ENCODE measurements around the gene SERINC3. TPM values are rescaled to one million over a fixed set of nuclear protein-coding genes. Genes with fewer than 3 reads are reported as not detected.
A peak's percentile ranks its signal among the peaks of the same experiment; 100 is the strongest.

The SERINC3 gene
- total RNA-seq, 1 donor from 2014 or later: 94.3 TPM

DNA sequence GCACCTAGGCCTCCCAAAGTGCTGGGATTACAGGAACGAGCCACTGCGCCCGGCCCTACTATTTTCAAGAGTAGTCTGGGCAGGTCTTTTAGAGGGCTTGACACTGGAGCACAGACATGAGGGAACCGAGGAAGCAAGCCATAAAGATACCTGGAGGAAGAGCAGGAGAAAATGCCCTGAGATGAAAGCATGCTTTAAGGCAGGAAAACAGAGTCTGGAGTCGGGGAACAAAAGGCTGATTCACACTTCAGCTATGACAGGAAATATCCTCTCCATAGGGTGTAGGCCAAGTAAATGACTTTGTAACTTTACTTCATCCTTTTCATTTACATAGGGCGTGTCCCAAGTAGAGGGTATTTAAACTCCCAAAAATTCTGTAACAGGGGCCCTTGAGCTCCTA, 4.3 kb upstream of the SERINC3 start:
- H4K20me1 ChIP-seq (ENCODE audit: insufficient read depth, low read length): peaks cover 3% of the 10 kb centered on the region
- peaks cover 7% of the 10 kb centered on the region for H3K79me2 ChIP-seq (ENCODE audit: insufficient read depth, low read length)
- no peaks in the 10 kb centered on the region for H3K9me3 ChIP-seq (ENCODE audit: insufficient read depth, low read depth, low read length)
- H3K4me3 ChIP-seq (ENCODE audit: insufficient read depth, low read depth, low read length): no peak overlapping the region
- no peaks in the 10 kb centered on the region for H3K27me3 Mint-ChIP-seq (ENCODE audit: low read depth, unreplicated experiment)
- peak overlapping the region; percentile 34 for H3K9ac ChIP-seq (ENCODE audit: low read length)
- peak overlapping the region; percentile 83 for H3K27ac Mint-ChIP-seq (ENCODE audit: unreplicated experiment)
- FAIRE-seq (peak; percentile 73), DNase-seq (ENCODE audit: low read depth) (peak; percentile 67)
- H3K27me3 ChIP-seq (ENCODE audit: insufficient read depth, low read length): no peaks in the 10 kb centered on the region
- H3K4me1 ChIP-seq (ENCODE audit: insufficient read depth, low read length): peaks cover 11% of the 10 kb centered on the region
- peak overlapping the region; percentile 46 for H3K4me2 ChIP-seq (ENCODE audit: low read length)
- peak overlapping the region; percentile 6 for H2AFZ ChIP-seq (ENCODE audit: low read depth, low read length)
- peaks cover 2% of the 10 kb centered on the region for H3K4me1 Mint-ChIP-seq (ENCODE audit: low read depth, unreplicated experiment)
- H3K9me3 Mint-ChIP-seq (ENCODE audit: unreplicated experiment): no peaks in the 10 kb centered on the region
- no peak overlapping the region for H3K4me3 Mint-ChIP-seq (ENCODE audit: unreplicated experiment)
- H3K36me3 ChIP-seq (ENCODE audit: insufficient read depth, low read length): no peaks in the 10 kb centered on the region
- peak overlapping the region; percentile 41 for H3K27ac ChIP-seq (ENCODE audit: low read depth, low read length)
- TF ChIP-seq EZH2 (IDR thresholded peaks at IDR 0.05; ENCODE audit: insufficient read depth, low read length): no peak
- TF ChIP-seq, protein P1, sequence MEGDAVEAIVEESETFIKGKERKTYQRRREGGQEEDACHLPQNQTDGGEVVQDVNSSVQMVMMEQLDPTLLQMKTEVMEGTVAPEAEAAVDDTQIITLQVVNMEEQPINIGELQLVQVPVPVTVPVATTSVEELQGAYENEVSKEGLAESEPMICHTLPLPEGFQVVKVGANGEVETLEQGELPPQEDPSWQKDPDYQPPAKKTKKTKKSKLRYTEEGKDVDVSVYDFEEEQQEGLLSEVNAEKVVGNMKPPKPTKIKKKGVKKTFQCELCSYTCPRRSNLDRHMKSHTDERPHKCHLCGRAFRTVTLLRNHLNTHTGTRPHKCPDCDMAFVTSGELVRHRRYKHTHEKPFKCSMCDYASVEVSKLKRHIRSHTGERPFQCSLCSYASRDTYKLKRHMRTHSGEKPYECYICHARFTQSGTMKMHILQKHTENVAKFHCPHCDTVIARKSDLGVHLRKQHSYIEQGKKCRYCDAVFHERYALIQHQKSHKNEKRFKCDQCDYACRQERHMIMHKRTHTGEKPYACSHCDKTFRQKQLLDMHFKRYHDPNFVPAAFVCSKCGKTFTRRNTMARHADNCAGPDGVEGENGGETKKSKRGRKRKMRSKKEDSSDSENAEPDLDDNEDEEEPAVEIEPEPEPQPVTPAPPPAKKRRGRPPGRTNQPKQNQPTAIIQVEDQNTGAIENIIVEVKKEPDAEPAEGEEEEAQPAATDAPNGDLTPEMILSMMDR (IDR thresholded peaks at IDR 0.05; ENCODE audit: insufficient read depth, low read depth, low read length): no peak
- H3K36me3 Mint-ChIP-seq (ENCODE audit: low read depth, unreplicated experiment): no peaks in the 10 kb centered on the region

DNA sequence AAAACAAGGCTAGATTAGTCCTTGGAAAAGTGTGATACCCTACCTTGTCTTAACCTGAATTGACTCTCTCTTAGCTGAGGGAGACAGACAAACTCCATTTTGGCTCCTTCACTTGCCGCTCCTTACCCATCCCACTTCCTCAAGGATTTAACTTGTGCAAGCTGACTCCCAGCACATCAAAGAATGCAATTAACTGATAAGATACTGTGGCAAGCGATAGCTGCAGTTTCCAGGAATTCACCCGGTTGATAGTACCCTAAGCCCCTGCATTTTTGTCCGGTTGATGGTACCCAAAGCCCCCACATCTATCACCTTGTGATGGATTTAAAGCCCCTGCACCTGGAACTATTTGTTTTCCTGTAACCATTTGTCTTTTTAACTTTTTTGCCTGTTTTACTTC, 1.9 kb upstream of the SERINC3 start:
- Histone ChIP-seq H3K4me2 (ENCODE audit: low read length) (no peak overlapping the region), H3K9me3 (ENCODE audit: insufficient read depth, low read depth, low read length) (no peaks in the 10 kb centered on the region), H4K20me1 (ENCODE audit: insufficient read depth, low read length) (peaks cover 21% of the 10 kb centered on the region), H3K36me3 (ENCODE audit: insufficient read depth, low read length) (no peaks in the 10 kb centered on the region), H3K79me2 (ENCODE audit: insufficient read depth, low read length) (peaks cover 31% of the 10 kb centered on the region), H2AFZ (ENCODE audit: low read depth, low read length) (no peak overlapping the region), H3K9ac (ENCODE audit: low read length) (no peak overlapping the region), H3K4me3 (ENCODE audit: insufficient read depth, low read depth, low read length) (no peak overlapping the region), H3K4me1 (ENCODE audit: insufficient read depth, low read length) (peaks cover 16% of the 10 kb centered on the region), H3K27me3 (ENCODE audit: insufficient read depth, low read length) (no peaks in the 10 kb centered on the region), H3K27ac (ENCODE audit: low read depth, low read length) (no peak overlapping the region)
- H3K4me3 Mint-ChIP-seq (ENCODE audit: unreplicated experiment): no peak overlapping the region
- H3K4me1 Mint-ChIP-seq (ENCODE audit: low read depth, unreplicated experiment): peaks cover 12% of the 10 kb centered on the region
- no peak overlapping the region for H3K27ac Mint-ChIP-seq (ENCODE audit: unreplicated experiment)
- no peaks in the 10 kb centered on the region for H3K27me3 Mint-ChIP-seq (ENCODE audit: low read depth, unreplicated experiment)
- DNase-seq (ENCODE audit: low read depth): no peak
- no peaks in the 10 kb centered on the region for H3K36me3 Mint-ChIP-seq (ENCODE audit: low read depth, unreplicated experiment)
- TF ChIP-seq EZH2 (IDR thresholded peaks at IDR 0.05; ENCODE audit: insufficient read depth, low read length): no peak
- TF ChIP-seq, protein P1 (IDR thresholded peaks at IDR 0.05; ENCODE audit: insufficient read depth, low read depth, low read length): no peak
- FAIRE-seq: no peak
- no peaks in the 10 kb centered on the region for H3K9me3 Mint-ChIP-seq (ENCODE audit: unreplicated experiment)

DNA sequence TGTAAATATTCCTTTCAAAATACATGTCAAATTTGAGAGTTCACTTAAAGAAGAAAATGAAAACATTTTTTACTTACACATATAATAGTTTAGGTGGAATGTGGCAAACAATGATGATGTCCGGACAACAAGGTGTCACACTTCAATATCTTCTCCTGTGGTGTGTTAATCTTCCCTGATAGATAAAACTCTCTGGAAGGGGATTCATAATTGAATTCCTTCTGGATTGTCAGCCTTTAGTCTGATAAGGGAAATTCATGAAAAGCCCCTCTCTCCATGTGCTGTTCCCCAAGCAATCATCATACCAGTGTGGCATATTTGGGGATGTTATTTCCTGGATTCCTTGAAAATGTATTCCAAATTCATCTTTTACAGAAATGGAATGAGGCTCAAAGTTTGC, 971 bp upstream of the SERINC3 start:
- H3K27ac ChIP-seq (ENCODE audit: low read depth, low read length): peak overlapping the region; percentile 99
- no peak overlapping the region for H3K27ac Mint-ChIP-seq (ENCODE audit: unreplicated experiment)
- H3K27me3 ChIP-seq (ENCODE audit: insufficient read depth, low read length): no peaks in the 10 kb centered on the region
- H3K27me3 Mint-ChIP-seq (ENCODE audit: low read depth, unreplicated experiment): no peaks in the 10 kb centered on the region
- H3K9ac ChIP-seq (ENCODE audit: low read length): no peak overlapping the region
- H2AFZ ChIP-seq (ENCODE audit: low read depth, low read length): no peak overlapping the region
- H3K4me1 Mint-ChIP-seq (ENCODE audit: low read depth, unreplicated experiment): peaks cover 12% of the 10 kb centered on the region
- H3K9me3 Mint-ChIP-seq (ENCODE audit: unreplicated experiment): no peaks in the 10 kb centered on the region
- no peaks in the 10 kb centered on the region for H3K36me3 ChIP-seq (ENCODE audit: insufficient read depth, low read length)
- H3K4me3 ChIP-seq (ENCODE audit: insufficient read depth, low read depth, low read length): no peak overlapping the region
- H3K36me3 Mint-ChIP-seq (ENCODE audit: low read depth, unreplicated experiment): no peaks in the 10 kb centered on the region
- no peak for FAIRE-seq
- H4K20me1 ChIP-seq (ENCODE audit: insufficient read depth, low read length): peaks cover 28% of the 10 kb centered on the region
- H3K9me3 ChIP-seq (ENCODE audit: insufficient read depth, low read depth, low read length): no peaks in the 10 kb centered on the region
- peaks cover 40% of the 10 kb centered on the region for H3K79me2 ChIP-seq (ENCODE audit: insufficient read depth, low read length)
- TF ChIP-seq, protein P1 (IDR thresholded peaks at IDR 0.05; ENCODE audit: insufficient read depth, low read depth, low read length): no peak
- TF ChIP-seq EZH2 (IDR thresholded peaks at IDR 0.05; ENCODE audit: insufficient read depth, low read length): no peak
- no peak overlapping the region for H3K4me2 ChIP-seq (ENCODE audit: low read length)
- H3K4me3 Mint-ChIP-seq (ENCODE audit: unreplicated experiment): peak overlapping the region; percentile 58
- peaks cover 16% of the 10 kb centered on the region for H3K4me1 ChIP-seq (ENCODE audit: insufficient read depth, low read length)
- DNase-seq (ENCODE audit: low read depth): no peak

Data from astrocyte (in vitro differentiated cells and primary cell).